WI38 (cell line): Measurements from ENCODE around the gene ZFR2.

Experiments used
- H3K4me3 ChIP-seq: 2 replicates; pipeline ENCODE4 v1.5.1; 2011; ENCODE audit warnings: low read depth, mild to moderate bottlenecking, control low read depth, low read length
- TF ChIP-seq, protein P1 (sequence below): IDR thresholded peaks from 2 replicates; pipeline ENCODE4 v1.5.1; 2012; ENCODE audit warnings: low read depth, mild to moderate bottlenecking, control low read depth, low read length

ZFR2 gene

DNA sequence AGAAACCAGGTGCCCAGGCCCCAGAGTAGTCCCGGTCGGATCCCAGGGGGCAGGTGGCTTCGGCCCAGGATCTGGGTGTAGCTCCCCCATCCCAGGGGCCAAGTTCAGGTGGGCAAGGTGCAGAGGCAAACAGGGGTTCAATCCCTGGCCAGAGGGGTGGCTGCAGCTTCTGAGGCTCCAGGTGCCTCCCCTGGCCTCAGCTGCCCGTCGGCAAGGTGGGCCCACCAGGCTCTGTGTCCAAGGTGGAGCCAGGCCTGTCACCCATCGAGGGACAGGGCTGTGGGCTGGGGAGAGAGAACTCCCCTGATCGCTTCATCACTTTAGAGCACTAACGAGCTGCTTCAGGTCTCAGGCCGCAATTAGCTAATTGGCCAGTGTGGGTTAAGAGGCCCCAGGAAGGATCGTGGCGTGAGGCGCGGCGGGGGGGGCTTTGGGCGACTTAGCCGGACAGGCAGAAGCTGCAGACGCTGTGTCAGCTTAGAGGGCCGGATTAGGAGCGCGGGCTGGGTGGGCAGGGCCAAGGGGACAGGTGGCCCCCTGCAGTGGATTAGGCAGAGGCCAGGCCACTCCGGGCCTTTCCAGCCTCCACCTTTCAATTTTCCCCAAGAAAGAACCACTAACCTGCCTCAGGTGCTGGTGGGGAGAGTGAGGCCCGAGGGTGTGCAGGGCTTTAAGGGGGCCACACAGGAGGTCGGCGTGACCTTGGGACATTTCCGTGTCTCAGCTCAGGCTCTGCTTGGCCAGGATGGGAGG, 94.0 kb downstream of the ZFR2 start:
- TF ChIP-seq, protein P1, sequence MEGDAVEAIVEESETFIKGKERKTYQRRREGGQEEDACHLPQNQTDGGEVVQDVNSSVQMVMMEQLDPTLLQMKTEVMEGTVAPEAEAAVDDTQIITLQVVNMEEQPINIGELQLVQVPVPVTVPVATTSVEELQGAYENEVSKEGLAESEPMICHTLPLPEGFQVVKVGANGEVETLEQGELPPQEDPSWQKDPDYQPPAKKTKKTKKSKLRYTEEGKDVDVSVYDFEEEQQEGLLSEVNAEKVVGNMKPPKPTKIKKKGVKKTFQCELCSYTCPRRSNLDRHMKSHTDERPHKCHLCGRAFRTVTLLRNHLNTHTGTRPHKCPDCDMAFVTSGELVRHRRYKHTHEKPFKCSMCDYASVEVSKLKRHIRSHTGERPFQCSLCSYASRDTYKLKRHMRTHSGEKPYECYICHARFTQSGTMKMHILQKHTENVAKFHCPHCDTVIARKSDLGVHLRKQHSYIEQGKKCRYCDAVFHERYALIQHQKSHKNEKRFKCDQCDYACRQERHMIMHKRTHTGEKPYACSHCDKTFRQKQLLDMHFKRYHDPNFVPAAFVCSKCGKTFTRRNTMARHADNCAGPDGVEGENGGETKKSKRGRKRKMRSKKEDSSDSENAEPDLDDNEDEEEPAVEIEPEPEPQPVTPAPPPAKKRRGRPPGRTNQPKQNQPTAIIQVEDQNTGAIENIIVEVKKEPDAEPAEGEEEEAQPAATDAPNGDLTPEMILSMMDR: no peak
- H3K4me3 ChIP-seq: no peak overlapping the region

DNA sequence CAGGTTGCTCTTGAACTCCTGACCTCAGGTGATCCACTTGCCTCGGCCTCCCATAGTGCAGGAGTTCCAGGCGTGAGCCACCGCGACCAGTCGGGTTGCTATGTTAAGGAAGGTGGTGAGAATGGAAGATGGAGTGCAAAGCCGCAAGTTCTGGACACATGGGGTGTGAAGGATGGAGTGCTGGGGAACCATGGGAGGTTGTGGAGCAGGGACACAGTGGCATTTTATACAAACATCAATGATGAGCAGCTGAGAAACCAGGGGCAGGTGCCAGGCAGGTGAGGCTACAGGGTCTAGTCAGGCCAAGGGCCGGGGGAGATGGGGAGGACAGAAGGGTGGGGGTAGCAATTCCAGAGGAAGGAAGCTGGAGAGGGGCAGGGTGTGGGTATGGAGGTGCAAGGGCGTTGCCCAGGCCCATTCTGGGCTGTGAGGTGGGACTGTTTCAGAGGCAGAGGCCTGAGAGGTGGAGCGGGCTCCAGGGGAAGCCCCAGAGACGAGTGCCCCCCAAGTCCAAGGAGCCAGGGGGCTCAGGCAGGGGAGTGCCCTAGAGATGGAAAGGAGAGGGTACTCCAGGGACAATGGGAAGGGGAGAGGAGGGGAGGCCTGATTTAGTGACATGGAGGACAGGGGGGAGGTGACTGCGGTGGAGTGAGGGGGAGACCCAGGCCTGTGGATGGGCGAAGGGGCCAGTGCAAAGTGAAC, 94.9 kb downstream of the ZFR2 start:
- TF ChIP-seq, protein P1: no peak

DNA sequence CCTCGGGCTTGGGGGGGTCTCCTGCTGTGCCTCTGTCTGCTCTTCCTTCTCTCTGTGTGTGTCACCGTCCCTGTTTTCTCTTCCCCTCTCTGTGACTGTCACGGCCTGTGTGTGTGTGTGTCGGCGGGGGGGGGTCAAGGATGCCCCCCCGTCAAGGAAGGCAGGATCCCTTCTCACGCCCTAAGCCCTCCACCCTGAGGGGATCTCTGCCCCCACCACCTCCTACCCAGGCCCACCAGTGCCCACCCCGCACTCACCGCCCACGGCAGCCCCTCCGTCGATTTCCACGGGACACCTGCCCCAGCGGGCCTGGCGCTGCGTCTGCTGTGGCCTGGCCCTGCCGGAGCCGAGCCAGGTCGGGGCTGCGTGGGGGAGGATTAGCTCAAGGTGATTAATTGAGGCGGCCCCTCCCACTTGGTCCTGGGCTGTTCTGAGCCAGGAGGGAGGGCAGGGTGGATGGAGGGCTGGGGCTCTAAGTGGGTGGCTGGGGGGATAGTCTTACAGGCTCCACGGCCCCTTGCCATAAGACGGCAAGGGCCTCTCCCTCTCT, 96.9 kb downstream of the ZFR2 start, which contains the start of gene RAX2:
RAX2 (minus strand) TSS at position 323 of the 550 bp plus-strand sequence. CDS start 486 bp downstream, outside the sequence.
- TF ChIP-seq, protein P1: no peak

More for the DNA sequence above, 94.9 kb downstream of the ZFR2 start:
- H3K4me3 ChIP-seq: no peak overlapping the region

DNA sequence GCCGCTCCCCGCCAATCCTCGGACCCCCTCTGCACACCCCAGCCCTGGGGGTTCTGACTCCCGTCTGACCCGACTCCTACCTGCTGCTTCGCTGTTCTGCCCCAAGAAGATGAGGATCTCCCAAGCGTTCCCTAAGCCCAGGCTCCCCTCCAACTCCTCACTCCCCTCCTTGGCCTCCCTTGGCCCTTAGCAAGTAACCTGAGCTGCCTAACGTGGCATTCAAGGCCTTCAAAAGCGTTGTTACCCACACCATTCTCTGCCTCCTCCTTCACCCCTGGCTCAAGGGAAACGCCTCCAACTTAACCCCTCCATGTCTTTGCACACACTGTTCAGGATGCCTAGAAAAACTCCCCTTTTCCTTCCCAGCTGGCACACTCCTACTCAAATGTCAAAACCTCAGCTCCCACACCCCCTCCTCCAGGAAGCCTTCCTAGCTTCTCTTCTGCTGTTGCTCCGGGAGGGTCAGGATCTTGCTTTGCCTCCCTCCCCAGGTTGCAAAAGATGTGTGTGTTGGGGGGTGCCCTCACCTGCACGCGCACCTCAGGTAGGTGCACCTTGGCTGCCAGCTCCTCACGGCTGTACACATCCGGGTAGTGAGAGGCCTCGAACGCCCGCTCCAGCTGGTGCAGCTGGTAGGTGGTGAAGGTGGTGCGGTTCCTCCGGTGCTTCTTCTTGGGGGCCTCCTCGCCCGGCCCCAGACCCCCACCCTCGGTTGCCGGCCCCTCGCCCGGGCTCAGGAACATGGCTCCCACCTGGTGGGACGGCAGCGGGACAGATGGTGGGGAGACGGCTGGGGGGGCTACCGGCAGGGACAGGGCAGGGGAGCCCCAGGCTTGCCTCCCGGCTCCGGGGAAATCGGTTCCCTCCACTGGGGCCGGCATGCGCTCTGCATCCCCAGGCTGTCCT, 97.6 kb downstream of the ZFR2 start:
- TF ChIP-seq, protein P1: no peak
- H3K4me3 ChIP-seq: no peak overlapping the region

More for the DNA sequence above, 96.9 kb downstream of the ZFR2 start, which contains the start of gene RAX2:
- no peak within 1 kb of the TSS for H3K4me3 ChIP-seq

DNA sequence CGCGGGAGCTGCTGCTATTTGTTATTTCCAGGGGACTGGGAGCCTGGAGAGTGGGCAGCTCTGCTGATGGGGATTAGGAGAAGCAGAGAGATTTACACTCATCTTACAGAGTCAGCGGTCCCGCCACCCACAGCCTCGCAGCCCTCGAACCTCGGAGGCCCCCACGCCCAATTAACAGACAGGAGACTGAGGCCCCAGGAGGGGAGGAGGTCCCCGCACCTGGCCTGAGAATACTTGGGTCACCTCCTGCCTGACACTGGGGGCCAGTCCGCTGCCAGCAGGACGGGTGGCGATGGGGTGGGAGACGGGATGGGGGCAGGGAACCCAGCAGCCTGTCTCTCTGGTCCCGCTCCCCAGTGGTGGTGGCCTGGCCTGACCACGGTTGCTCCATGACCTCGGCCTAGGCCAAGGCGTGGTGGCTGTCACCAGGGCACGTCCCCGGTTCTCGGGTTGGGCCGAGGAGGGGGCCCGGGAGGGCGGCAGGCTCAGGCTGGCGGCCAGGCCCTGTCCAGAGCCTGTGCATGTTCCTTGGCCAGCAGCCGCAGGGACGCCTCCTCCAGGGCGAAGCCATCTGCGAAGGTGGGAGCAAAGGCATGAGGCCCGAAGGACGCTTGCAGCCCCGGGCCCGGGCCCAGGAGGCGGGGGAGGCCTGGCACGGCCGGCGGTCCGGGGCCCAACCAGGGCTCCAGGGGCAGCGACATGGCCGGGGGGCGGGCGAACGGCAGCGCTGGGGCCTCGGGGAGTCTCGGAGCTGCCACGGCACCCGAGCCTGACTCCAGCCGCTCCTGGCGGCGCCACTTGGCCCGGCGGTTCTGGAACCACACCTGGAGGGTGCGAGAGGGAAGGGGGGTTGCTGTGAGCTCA, 98.5 kb downstream of the ZFR2 start:
- TF ChIP-seq, protein P1: no peak
- H3K4me3 ChIP-seq: no peak overlapping the region

DNA sequence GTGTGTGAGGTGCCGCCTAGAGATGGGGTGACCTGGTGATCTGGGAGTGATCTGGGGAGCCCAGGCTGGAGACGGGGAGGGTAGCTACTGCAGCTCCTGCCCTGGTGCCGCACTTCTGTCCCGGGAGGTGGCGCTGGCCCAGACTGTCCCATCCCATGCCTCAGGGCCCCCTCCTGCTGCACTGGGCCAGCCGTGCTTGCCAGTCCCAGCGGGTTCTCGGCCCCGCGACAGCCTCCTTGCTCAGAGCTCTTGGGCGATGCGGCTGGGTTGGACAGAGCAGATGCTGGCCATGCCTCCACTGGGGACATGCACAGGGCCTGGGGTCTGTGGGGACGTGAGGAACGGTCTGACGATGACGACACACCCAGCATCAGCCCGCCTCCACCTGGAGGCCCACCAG, 99.3 kb downstream of the ZFR2 start:
- TF ChIP-seq, protein P1: no peak

More for the DNA sequence above, 99.3 kb downstream of the ZFR2 start:
- H3K4me3 ChIP-seq: no peak overlapping the region
